HepG2 (cell line): ENCODE results near the gene AQP11. TPM values are rescaled to one million over a fixed set of nuclear protein-coding genes. Genes with fewer than 3 reads are reported as not detected.
A peak's percentile ranks its signal among the peaks of the same experiment; 100 is the strongest.

ENCODE experiments used
- ATAD3A ChIP-seq: sonication (generic); formaldehyde crosslinking; IDR thresholded peaks from 2 replicates; pipeline ENCODE4 v1.4.0; 2020; ENCODE audit warnings: missing genetic modification reagents
- CBFB ChIP-seq: sonication (generic); formaldehyde crosslinking; IDR thresholded peaks from 2 replicates; pipeline ENCODE4 v1.4.0; 2020; ENCODE audit warnings: missing genetic modification reagents
- CBX2 ChIP-seq, 2 experiments: fragments of 200-600 bp in 1 of 2; sonication (generic); formaldehyde crosslinking in 1 of 2; IDR thresholded peaks; 2 replicates each; pipeline versions ENCODE4 v1.7.0 to v1.8.1; 2018 to 2022; ENCODE audit warnings: low read depth in 2 of 2, low read length in 1 of 2, mild to moderate bottlenecking in 1 of 2, missing genetic modification reagents in 1 of 2
- ELF3 ChIP-seq: IDR thresholded peaks from 2 replicates; pipeline ENCODE4 v1.6.1; 2016; ENCODE audit warnings: missing genetic modification reagents, missing compliant biosample characterization
- HNF4G ChIP-seq, 2 experiments: sonication (generic) in 1 of 2; formaldehyde crosslinking in 1 of 2; IDR thresholded peaks; 2 replicates each; pipeline versions ENCODE4 v1.4.0 to v1.6.1; 2011 to 2020; ENCODE audit warnings: borderline replicate concordance in 2 of 2, low read depth in 2 of 2, mild to moderate bottlenecking in 2 of 2, low read length in 1 of 2, missing genetic modification reagents in 1 of 2, moderate library complexity in 1 of 2
- NR2C2 ChIP-seq: sonication (generic); formaldehyde crosslinking; IDR thresholded peaks from 2 replicates; pipeline ENCODE4 v1.4.0; 2020; ENCODE audit warnings: missing genetic modification reagents, mild to moderate bottlenecking, moderate library complexity, borderline replicate concordance
- PHF8 ChIP-seq: sonication (generic); formaldehyde crosslinking; IDR thresholded peaks from 2 replicates; pipeline ENCODE4 v1.5.0; 2020; ENCODE audit warnings: missing genetic modification reagents
- TBX3 ChIP-seq: fragments of 450-650 bp; IDR thresholded peaks from 2 replicates; pipeline ENCODE4 v1.6.1; 2017; ENCODE audit warnings: antibody characterized with exemption, mild to moderate bottlenecking, inconsistent platforms, borderline replicate concordance
- ZNF260 ChIP-seq: sonication (generic); formaldehyde crosslinking; IDR thresholded peaks from 2 replicates; pipeline ENCODE4 v1.4.0; 2020; ENCODE audit warnings: missing genetic modification reagents, low read depth, mild to moderate bottlenecking, borderline replicate concordance
- ZNF776 ChIP-seq: sonication (generic); formaldehyde crosslinking; IDR thresholded peaks from 2 replicates; pipeline ENCODE4 v1.4.0; 2020; ENCODE audit warnings: mild to moderate bottlenecking, missing genetic modification reagents
- ZSCAN20 ChIP-seq: sonication (generic); formaldehyde crosslinking; IDR thresholded peaks from 2 replicates; pipeline ENCODE4 v1.4.0; 2020; ENCODE audit warnings: missing genetic modification reagents, mild to moderate bottlenecking, borderline replicate concordance
- ZSCAN21 ChIP-seq: sonication (generic); formaldehyde crosslinking; IDR thresholded peaks from 2 replicates; pipeline ENCODE4 v1.8.0; 2022; ENCODE audit warnings: mild to moderate bottlenecking, missing genetic modification reagents, moderate library complexity, borderline replicate concordance
- polyA plus RNA-seq, 8 experiments: library from polyadenylated mRNA; depleted of rRNA in 3 of 8; stranded (reverse) in 7 of 8; unstranded in 1 of 8; fragments of >200 nt; fragmentation: Illumina TruSeq in 4 of 8; extraction: Trizol in 4 of 8; gene quantifications; 2 replicates each; pipeline versions ENCODE4 v1.2.1 to v1.2.3, GENCODE V29; 2011 to 2016; ENCODE audit warnings: low read depth in 4 of 8, missing spikeins in 1 of 8, mixed read lengths in 1 of 8; ENCODE audit not compliant: insufficient read depth in 1 of 8
- total RNA-seq, 5 experiments: library from RNA; depleted of rRNA; stranded (reverse); fragments of >200 nt; fragmentation: Illumina TruSeq; extraction: Trizol; gene quantifications; 2 replicates each; pipeline ENCODE4 v1.2.3, GENCODE V29; 2016; ENCODE audit warnings: low read depth in 1 of 5
- TF ChIP-seq, protein P1 (sequence below): sonication (generic); formaldehyde crosslinking; IDR thresholded peaks from 2 replicates; pipeline ENCODE4 v1.4.0; 2020; ENCODE audit warnings: low read depth, missing genetic modification reagents
- TF ChIP-seq, protein P2 (sequence below): sonication (generic); formaldehyde crosslinking; IDR thresholded peaks from 2 replicates; pipeline ENCODE4 v1.8.1; 2023; ENCODE audit warnings: mild to moderate bottlenecking, missing genetic modification reagents, borderline replicate concordance
- TF ChIP-seq, protein P3 (sequence below): sonication (generic); formaldehyde crosslinking; conservative IDR thresholded peaks from 2 replicates; pipeline ENCODE4 v1.8.0; 2022; ENCODE audit warnings: mild to moderate bottlenecking, moderate library complexity, missing genetic modification reagents

The AQP11 gene
- total and polyA plus RNA-seq, 2 of the 13 experiments (the other 11 are each of a cell fraction or from before 2014, with no cell fraction given), result 10.4 to 15.3 TPM

DNA sequence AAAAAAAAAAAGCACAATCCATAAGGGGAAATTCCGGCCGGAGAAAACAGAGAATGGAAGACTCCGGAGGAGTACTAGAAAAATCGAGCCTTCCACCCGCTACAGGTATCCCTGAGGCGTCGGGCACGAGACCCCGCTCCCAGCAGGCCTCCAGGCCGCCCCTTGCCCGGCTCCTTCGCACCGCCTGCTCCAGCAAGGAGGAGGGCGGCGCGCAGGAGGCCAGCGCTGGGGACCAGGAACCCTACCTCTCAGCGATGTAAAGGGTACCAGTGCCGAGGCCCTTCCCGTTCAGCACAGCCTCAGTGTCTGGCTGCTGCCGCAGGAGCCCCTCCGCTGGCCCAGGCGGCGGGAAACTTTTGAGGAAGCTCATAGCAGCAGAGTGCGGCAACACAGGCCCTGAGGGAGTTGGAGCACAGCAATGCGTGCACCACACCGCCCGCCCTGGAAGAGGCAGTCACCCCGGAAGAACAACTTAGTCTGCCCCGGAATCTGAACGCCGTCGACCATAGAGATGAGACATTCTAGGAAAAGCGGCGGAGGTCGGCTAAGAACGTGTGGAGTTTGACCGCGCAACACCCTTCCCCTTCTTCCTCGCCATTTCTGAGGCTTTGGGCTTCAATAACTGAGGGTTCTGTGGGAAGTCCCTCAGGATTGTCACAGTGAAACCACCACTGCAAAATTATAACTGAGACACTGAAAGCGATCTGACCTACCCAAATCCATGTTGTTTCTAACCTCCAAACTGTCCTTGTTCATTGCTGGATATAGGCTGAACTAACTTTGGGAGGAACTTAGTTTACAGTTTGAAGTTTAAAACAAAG, 47.8 kb downstream of the AQP11 start, which contains the start of gene CLNS1A (continued):
- TF ChIP-seq CBX2 (IDR thresholded peaks at IDR 0.05; ENCODE audit: low read depth, low read length), result no peak
- TF ChIP-seq CBX2 (CRISPR knock-in tag; IDR thresholded peaks at IDR 0.05; ENCODE audit: low read depth), result no peak
- TF ChIP-seq ZSCAN20, result no peak; the same call in 1 of the 2 replicates
- peak; percentile 37; the same call in 1 of the 2 replicates for TF ChIP-seq CBFB (CRISPR knock-in tag)
- no peak for TF ChIP-seq ZSCAN21
- peak; percentile 88 for TF ChIP-seq ELF3 (CRISPR knock-in tag)
- TF ChIP-seq, protein P1, sequence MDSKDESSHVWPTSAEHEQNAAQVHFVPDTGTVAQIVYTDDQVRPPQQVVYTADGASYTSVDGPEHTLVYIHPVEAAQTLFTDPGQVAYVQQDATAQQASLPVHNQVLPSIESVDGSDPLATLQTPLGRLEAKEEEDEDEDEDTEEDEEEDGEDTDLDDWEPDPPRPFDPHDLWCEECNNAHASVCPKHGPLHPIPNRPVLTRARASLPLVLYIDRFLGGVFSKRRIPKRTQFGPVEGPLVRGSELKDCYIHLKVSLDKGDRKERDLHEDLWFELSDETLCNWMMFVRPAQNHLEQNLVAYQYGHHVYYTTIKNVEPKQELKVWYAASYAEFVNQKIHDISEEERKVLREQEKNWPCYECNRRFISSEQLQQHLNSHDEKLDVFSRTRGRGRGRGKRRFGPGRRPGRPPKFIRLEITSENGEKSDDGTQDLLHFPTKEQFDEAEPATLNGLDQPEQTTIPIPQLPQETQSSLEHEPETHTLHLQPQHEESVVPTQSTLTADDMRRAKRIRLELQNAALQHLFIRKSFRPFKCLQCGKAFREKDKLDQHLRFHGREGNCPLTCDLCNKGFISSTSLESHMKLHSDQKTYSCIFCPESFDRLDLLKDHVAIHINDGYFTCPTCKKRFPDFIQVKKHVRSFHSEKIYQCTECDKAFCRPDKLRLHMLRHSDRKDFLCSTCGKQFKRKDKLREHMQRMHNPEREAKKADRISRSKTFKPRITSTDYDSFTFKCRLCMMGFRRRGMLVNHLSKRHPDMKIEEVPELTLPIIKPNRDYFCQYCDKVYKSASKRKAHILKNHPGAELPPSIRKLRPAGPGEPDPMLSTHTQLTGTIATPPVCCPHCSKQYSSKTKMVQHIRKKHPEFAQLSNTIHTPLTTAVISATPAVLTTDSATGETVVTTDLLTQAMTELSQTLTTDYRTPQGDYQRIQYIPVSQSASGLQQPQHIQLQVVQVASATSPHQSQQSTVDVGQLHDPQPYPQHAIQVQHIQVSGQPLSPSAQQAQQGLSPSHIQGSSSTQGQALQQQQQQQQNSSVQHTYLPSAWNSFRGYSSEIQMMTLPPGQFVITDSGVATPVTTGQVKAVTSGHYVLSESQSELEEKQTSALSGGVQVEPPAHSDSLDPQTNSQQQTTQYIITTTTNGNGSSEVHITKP (CRISPR knock-in tag), result 0 out of 2 replicates have a peak, but pooled peaks have one; percentile 51
- peak; percentile 100 for TF ChIP-seq NR2C2 (CRISPR knock-in tag)
- TF ChIP-seq ZNF776 (CRISPR knock-in tag), result no peak
- TF ChIP-seq TBX3, result no peak
- TF ChIP-seq, protein P2, sequence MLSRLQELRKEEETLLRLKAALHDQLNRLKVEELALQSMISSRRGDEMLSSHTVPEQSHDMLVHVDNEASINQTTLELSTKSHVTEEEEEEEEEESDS (CRISPR knock-in tag), result no peak
- peak; percentile 37; the same call in 1 of the 2 replicates for TF ChIP-seq HNF4G (IDR thresholded peaks at IDR 0.05; ENCODE audit: borderline replicate concordance, low read depth, low read length)
- no peak for TF ChIP-seq HNF4G (CRISPR knock-in tag; IDR thresholded peaks at IDR 0.05; ENCODE audit: borderline replicate concordance, low read depth)
- 0 out of 2 replicates have a peak, but pooled peaks have one; percentile 59 for TF ChIP-seq ATAD3A (CRISPR knock-in tag)
- TF ChIP-seq, protein P3, sequence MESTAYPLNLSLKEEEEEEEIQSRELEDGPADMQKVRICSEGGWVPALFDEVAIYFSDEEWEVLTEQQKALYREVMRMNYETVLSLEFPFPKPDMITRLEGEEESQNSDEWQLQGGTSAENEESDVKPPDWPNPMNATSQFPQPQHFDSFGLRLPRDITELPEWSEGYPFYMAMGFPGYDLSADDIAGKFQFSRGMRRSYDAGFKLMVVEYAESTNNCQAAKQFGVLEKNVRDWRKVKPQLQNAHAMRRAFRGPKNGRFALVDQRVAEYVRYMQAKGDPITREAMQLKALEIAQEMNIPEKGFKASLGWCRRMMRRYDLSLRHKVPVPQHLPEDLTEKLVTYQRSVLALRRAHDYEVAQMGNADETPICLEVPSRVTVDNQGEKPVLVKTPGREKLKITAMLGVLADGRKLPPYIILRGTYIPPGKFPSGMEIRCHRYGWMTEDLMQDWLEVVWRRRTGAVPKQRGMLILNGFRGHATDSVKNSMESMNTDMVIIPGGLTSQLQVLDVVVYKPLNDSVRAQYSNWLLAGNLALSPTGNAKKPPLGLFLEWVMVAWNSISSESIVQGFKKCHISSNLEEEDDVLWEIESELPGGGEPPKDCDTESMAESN (CRISPR knock-in tag), result peak; percentile 66; the same call in 1 of the 2 replicates
- TF ChIP-seq ZNF260 (CRISPR knock-in tag), result no peak
- peak; percentile 99 for TF ChIP-seq PHF8 (CRISPR knock-in tag)
